Esophagus squamous epithelium (tissue), 4 donors: ENCODE measurements around the gene CCDC152.

Experiments used
- POLR2A ChIP-seq, 4 donors: fragments of 450-650 bp; IDR thresholded peaks; one replicate each; pipeline ENCODE4 v1.6.1; 2017; ENCODE audit warnings: antibody characterized with exemption in 4 of 4, mild to moderate bottlenecking in 4 of 4, moderate library complexity in 3 of 4
- TF ChIP-seq, protein P1 (sequence below), 6 experiments: fragments of 450-650 bp in 4 of 6; fragments of 200-600 bp in 2 of 6; sonication (generic) in 2 of 6; IDR thresholded peaks; one replicate each; pipeline ENCODE4 v1.5.1; 2016 to 2019; ENCODE audit warnings: antibody characterized with exemption in 6 of 6, mild to moderate bottlenecking in 4 of 6, moderate library complexity in 4 of 6

- no peak for TF ChIP-seq POLR2A (IDR thresholded peaks at IDR 0.05)
- TF ChIP-seq, protein P1, sequence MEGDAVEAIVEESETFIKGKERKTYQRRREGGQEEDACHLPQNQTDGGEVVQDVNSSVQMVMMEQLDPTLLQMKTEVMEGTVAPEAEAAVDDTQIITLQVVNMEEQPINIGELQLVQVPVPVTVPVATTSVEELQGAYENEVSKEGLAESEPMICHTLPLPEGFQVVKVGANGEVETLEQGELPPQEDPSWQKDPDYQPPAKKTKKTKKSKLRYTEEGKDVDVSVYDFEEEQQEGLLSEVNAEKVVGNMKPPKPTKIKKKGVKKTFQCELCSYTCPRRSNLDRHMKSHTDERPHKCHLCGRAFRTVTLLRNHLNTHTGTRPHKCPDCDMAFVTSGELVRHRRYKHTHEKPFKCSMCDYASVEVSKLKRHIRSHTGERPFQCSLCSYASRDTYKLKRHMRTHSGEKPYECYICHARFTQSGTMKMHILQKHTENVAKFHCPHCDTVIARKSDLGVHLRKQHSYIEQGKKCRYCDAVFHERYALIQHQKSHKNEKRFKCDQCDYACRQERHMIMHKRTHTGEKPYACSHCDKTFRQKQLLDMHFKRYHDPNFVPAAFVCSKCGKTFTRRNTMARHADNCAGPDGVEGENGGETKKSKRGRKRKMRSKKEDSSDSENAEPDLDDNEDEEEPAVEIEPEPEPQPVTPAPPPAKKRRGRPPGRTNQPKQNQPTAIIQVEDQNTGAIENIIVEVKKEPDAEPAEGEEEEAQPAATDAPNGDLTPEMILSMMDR (IDR thresholded peaks at IDR 0.05) = no peak
Measured at GRCh38 chr5:42808888-42809611, 52.4 kb downstream of the CCDC152 start.
